ENCODE data around the gene FXYD2. TPM values are rescaled to one million over a fixed set of nuclear protein-coding genes. Genes with fewer than 3 reads are reported as not detected.

Gene FXYD2
- total RNA-seq, 2 donors from 2014 or later, result 2.4 to 3.7 TPM

DNA sequence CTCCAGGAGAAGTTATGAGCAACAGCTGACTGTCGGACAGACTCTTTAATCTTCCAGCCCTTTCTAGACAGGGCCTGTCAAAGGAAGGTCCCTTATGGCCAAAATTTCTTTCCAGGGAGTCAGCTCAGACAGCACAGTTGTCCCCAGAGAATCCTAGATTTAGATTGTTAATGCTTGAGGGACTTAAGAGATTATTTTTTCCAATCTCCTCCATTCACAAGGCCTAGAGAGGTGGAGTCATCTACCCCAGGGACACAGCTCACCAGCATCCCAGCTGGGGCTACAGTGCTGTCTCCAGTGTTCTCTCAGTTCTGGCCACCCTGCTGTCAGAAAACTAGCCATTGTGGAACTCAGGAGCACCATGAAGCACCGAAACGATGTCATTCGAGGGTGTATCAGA is 35.3 kb downstream of the FXYD2 start:
- no peaks in the 10 kb centered on the region for H3K9me3 Mint-ChIP-seq
- DNase-seq (no peak), ATAC-seq (replicated peaks in 1 of 2) (no peak)
- H3K4me3 Mint-ChIP-seq, result no peak overlapping the region
- H3K27ac Mint-ChIP-seq, result no peak overlapping the region
- no peaks in the 10 kb centered on the region for H3K36me3 Mint-ChIP-seq (ENCODE audit: insufficient read depth in 2 of 2)
- peaks cover 65% of the 10 kb centered on the region for H3K27me3 Mint-ChIP-seq (ENCODE audit: low read depth)
- H3K4me1 Mint-ChIP-seq (ENCODE audit: low read depth), result no peaks in the 10 kb centered on the region

DNA sequence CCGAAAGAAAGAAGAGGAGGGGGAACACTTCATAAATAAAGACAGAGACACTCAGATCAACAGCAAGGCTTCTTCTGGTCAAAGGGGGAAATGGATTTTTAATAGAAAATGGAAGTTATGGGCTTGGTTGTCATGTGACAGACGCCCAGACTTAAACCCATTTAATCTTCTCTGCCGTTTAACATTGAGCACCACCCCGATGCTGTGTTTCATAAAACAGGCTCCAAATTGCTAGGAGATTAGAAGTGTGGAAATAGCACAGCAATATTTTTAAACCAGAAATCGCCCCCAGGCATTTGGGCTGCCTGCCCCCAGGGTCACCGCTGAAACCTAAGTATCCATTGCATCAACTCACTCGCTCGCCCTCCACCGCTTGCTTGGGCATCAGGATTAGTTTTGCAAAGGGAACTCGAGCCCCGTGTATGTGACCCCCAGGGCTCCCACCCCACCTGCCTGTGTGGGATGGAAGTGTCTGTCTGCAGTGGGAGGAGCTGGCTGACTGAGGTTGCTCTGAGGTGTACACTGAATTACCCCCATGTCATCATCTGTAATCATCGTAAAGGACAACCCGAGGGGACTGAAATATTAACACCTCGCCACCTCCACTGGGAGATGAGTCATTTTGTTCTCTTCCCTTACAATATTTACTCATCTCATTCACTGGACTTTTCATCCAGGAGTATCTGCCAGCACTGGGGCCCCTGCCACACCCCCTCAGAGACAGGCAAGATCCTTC is 38.2 kb downstream of the FXYD2 start:
- H3K4me1 Mint-ChIP-seq (ENCODE audit: low read depth), result no peaks in the 10 kb centered on the region
- no peak overlapping the region for H3K27ac Mint-ChIP-seq
- no peaks in the 10 kb centered on the region for H3K36me3 Mint-ChIP-seq (ENCODE audit: insufficient read depth in 2 of 2)
- ATAC-seq (replicated peaks in 1 of 2) (no peak), DNase-seq (no peak)
- peaks cover 55% of the 10 kb centered on the region for H3K27me3 Mint-ChIP-seq (ENCODE audit: low read depth)
- no peaks in the 10 kb centered on the region for H3K9me3 Mint-ChIP-seq
- H3K4me3 Mint-ChIP-seq, result no peak overlapping the region

DNA sequence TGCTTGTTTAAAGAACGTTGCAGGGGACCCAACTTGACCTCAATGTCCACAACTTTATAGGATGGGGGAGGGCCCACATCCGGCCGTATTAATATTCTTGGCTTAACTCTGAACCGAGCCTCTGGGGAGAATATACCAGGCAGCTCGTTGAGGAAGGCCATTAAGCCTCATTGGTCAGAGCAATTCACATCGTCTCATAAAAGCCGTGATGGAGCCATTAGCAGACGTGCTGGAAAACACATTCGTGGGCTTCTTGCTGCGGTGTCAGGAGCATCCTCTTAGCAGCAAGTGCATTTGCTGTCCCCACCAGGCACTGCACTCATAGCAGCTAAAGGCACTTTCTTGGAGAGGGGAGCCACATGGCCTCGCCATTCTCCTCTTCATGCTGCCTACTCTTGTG is 42.4 kb downstream of the FXYD2 start:
- Mint-ChIP-seq H3K4me3 (no peak overlapping the region), H3K27ac (no peak overlapping the region), H3K27me3 (ENCODE audit: low read depth) (peaks cover 39% of the 10 kb centered on the region), H3K4me1 (ENCODE audit: low read depth) (no peaks in the 10 kb centered on the region), H3K36me3 (ENCODE audit: insufficient read depth in 2 of 2) (no peaks in the 10 kb centered on the region), H3K9me3 (no peaks in the 10 kb centered on the region)
- no peak for DNase-seq
- ATAC-seq (replicated peaks in 1 of 2), result no peak

- ATAC-seq (replicated peaks in 1 of 2) (no peak), DNase-seq (no peak)
- Mint-ChIP-seq H3K27me3 (ENCODE audit: low read depth) (peaks cover 38% of the 10 kb centered on the region), H3K4me1 (ENCODE audit: low read depth) (no peaks in the 10 kb centered on the region), H3K36me3 (ENCODE audit: insufficient read depth in 2 of 2) (no peaks in the 10 kb centered on the region), H3K9me3 (no peaks in the 10 kb centered on the region), H3K4me3 (no peak overlapping the region), H3K27ac (no peak overlapping the region)
These were observed 42.9 kb downstream of the FXYD2 start for GRCh38 chr11:117781627-117782026.

- Mint-ChIP-seq H3K4me3 (no peak overlapping the region), H3K4me1 (ENCODE audit: low read depth) (no peaks in the 10 kb centered on the region), H3K27me3 (ENCODE audit: low read depth) (peaks cover 38% of the 10 kb centered on the region), H3K27ac (no peak overlapping the region), H3K9me3 (no peaks in the 10 kb centered on the region), H3K36me3 (ENCODE audit: insufficient read depth in 2 of 2) (no peaks in the 10 kb centered on the region)
- ATAC-seq (replicated peaks in 1 of 2), result no peak
- DNase-seq, result no peak
These were observed 44.1 kb downstream of the FXYD2 start for GRCh38 chr11:117780456-117780855.

DNA sequence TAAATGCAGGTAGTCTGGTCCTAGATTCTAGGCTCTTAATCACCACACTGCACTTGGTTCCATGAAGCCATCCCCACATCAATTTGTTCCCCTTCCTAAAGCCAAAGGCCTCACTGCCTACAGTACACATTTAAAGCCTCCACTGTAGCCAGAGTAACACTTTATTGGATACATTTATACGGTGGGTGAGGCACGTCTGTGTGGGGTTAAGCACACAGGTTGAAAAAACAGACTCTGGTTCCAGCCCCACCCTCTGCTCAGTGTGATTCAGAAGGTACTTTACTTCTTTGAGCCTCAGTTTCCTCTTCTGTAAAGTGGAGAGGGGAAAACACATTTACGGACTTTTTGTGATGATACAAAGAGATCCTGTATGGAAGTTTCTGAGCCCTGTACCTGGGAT is 50.0 kb downstream of the FXYD2 start:
- H3K9me3 Mint-ChIP-seq, result no peaks in the 10 kb centered on the region
- H3K36me3 Mint-ChIP-seq (ENCODE audit: insufficient read depth in 2 of 2), result no peaks in the 10 kb centered on the region
- H3K4me3 Mint-ChIP-seq, result no peak overlapping the region
- ATAC-seq (replicated peaks in 1 of 2) (no peak), DNase-seq (no peak)
- peaks cover 17% of the 10 kb centered on the region for H3K27me3 Mint-ChIP-seq (ENCODE audit: low read depth)
- no peak overlapping the region for H3K27ac Mint-ChIP-seq
- H3K4me1 Mint-ChIP-seq (ENCODE audit: low read depth), result no peaks in the 10 kb centered on the region

DNA sequence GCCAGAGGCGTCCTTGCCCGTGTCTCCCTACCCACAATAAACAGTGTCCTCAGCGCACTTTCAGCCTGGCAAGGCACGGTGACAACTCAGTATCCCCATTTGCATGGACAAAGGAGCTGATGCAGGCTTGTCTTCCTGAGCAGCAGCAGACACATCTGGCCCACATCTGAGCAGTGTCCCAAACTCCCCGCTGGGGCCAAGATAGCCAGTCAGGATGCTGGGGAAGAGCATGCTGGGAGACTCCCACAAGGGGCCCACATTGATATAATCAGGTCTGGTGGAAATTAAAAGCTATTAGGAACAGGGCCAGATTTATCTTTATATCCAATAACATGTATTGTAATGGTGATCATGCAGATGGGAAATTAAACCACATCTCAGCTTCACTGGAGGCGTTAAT is 52.2 kb downstream of the FXYD2 start:
- H3K4me3 Mint-ChIP-seq, result no peak overlapping the region
- peaks cover 17% of the 10 kb centered on the region for H3K27me3 Mint-ChIP-seq (ENCODE audit: low read depth)
- no peak for ATAC-seq (replicated peaks in 1 of 2)
- H3K27ac Mint-ChIP-seq, result no peak overlapping the region
- DNase-seq, result no peak
- no peaks in the 10 kb centered on the region for H3K36me3 Mint-ChIP-seq (ENCODE audit: insufficient read depth in 2 of 2)
- no peaks in the 10 kb centered on the region for H3K4me1 Mint-ChIP-seq (ENCODE audit: low read depth)
- no peaks in the 10 kb centered on the region for H3K9me3 Mint-ChIP-seq

DNA sequence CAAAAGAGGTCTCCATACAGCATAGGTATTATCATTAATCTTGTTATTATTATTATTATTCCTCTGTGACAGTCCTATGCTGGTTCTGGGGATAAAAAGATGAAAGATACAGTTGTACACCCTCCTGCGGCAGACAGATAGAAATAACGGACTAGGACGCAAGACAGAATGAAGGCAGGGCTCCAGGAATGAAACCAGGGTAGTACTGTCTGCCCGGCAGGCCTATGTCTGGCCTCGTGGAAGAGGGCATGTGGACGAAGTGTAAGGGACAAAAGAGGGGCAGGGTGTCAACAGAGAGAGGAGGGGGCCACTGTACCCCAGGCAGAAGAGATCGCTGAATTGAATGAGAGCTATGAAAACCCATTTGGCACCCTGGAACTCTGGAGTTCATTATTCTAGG is 52.7 kb downstream of the FXYD2 start:
- ATAC-seq (replicated peaks in 1 of 2), result no peak
- Mint-ChIP-seq H3K27me3 (ENCODE audit: low read depth) (peaks cover 17% of the 10 kb centered on the region), H3K27ac (no peak overlapping the region), H3K9me3 (no peaks in the 10 kb centered on the region), H3K36me3 (ENCODE audit: insufficient read depth in 2 of 2) (no peaks in the 10 kb centered on the region), H3K4me3 (no peak overlapping the region), H3K4me1 (ENCODE audit: low read depth) (no peaks in the 10 kb centered on the region)
- no peak for DNase-seq

GRCh38 chr11:117771197-117771596 is 53.3 kb downstream of the FXYD2 start:
- H3K4me1 Mint-ChIP-seq (ENCODE audit: low read depth), result no peaks in the 10 kb centered on the region
- no peak overlapping the region for H3K27ac Mint-ChIP-seq
- H3K4me3 Mint-ChIP-seq, result no peak overlapping the region
- H3K27me3 Mint-ChIP-seq (ENCODE audit: low read depth), result peaks cover 14% of the 10 kb centered on the region
- no peak for ATAC-seq (replicated peaks in 1 of 2)
- no peak for DNase-seq
- H3K36me3 Mint-ChIP-seq (ENCODE audit: insufficient read depth in 2 of 2), result no peaks in the 10 kb centered on the region
- H3K9me3 Mint-ChIP-seq, result no peaks in the 10 kb centered on the region

- Mint-ChIP-seq H3K4me3 (no peak overlapping the region), H3K9me3 (no peaks in the 10 kb centered on the region), H3K4me1 (ENCODE audit: low read depth) (no peaks in the 10 kb centered on the region), H3K27ac (no peak overlapping the region), H3K27me3 (ENCODE audit: low read depth) (peaks cover 6% of the 10 kb centered on the region), H3K36me3 (ENCODE audit: insufficient read depth in 2 of 2) (no peaks in the 10 kb centered on the region)
- ATAC-seq (replicated peaks in 1 of 2) (no peak), DNase-seq (no peak)
These were observed 54.5 kb downstream of the FXYD2 start for GRCh38 chr11:117770061-117770460.

Other genes with a start within 250 kb of the FXYD2 start
- 1 to 10 TPM; 1.5 to 2.5 TPM for gene DSCAML1, start 27.5 kb downstream of the FXYD2 start, total RNA-seq
- gene FXYD6, start 51.9 kb upstream of the FXYD2 start, total RNA-seq, result under 1 TPM; 0.17 to 0.25 TPM
- 1 to 10 TPM; 3.0 to 3.2 TPM for gene TMPRSS13, start 104.7 kb upstream of the FXYD2 start, total RNA-seq
- 100 to 1,000 TPM in 1 of 2 donors, 10 to 100 TPM in 1; 79.6 to 123 TPM for gene IL10RA, start 161.7 kb upstream of the FXYD2 start, total RNA-seq